ENCODE results near the gene TRDMT1. TPM values are rescaled to one million over a fixed set of nuclear protein-coding genes. Genes with fewer than 3 reads are reported as not detected.

Gene TRDMT1
- total RNA-seq, 1 donor from 2014 or later, result 14.3 TPM

GRCh38 chr10:17227367-17228090 is 26.1 kb upstream of the TRDMT1 start:
- DNase-seq (ENCODE audit: low spot score, unreplicated experiment), result no peak
- Mint-ChIP-seq H3K27me3 (peaks cover 49% of the 10 kb centered on the region), H3K4me1 (ENCODE audit: low read depth) (peaks cover 15% of the 10 kb centered on the region), H3K27ac (no peak overlapping the region), H3K9me3 (ENCODE audit: low read depth) (no peaks in the 10 kb centered on the region), H3K4me3 (ENCODE audit: low read depth) (peak overlapping the region; percentile 85), H3K36me3 (ENCODE audit: insufficient read depth) (no peaks in the 10 kb centered on the region)
- peak; percentile 60 for TF ChIP-seq CTCF (IDR thresholded peaks at IDR 0.05; ENCODE audit: unreplicated experiment)

- Mint-ChIP-seq H3K4me3 (ENCODE audit: low read depth) (no peak overlapping the region), H3K4me1 (ENCODE audit: low read depth) (peaks cover 14% of the 10 kb centered on the region), H3K27me3 (peaks cover 52% of the 10 kb centered on the region)
Observed at GRCh38 chr10:17226891-17227303, 25.4 kb upstream of the TRDMT1 start.

GRCh38 chr10:17225808-17226207 is 24.3 kb upstream of the TRDMT1 start:
- H3K36me3 Mint-ChIP-seq (ENCODE audit: insufficient read depth), result no peaks in the 10 kb centered on the region
- H3K9me3 Mint-ChIP-seq (ENCODE audit: low read depth), result no peaks in the 10 kb centered on the region
- no peak overlapping the region for H3K4me3 Mint-ChIP-seq (ENCODE audit: low read depth)
- no peak overlapping the region for H3K27ac Mint-ChIP-seq
- DNase-seq (ENCODE audit: low spot score, unreplicated experiment), result no peak
- TF ChIP-seq CTCF (IDR thresholded peaks at IDR 0.05; ENCODE audit: unreplicated experiment), result no peak
- H3K4me1 Mint-ChIP-seq (ENCODE audit: low read depth), result peaks cover 12% of the 10 kb centered on the region
- H3K27me3 Mint-ChIP-seq, result peaks cover 52% of the 10 kb centered on the region

More at GRCh38 chr10:17226891-17227303, 25.4 kb upstream of the TRDMT1 start:
- Mint-ChIP-seq H3K36me3 (ENCODE audit: insufficient read depth) (no peaks in the 10 kb centered on the region), H3K27ac (no peak overlapping the region), H3K9me3 (ENCODE audit: low read depth) (no peaks in the 10 kb centered on the region)
- no peak for DNase-seq (ENCODE audit: low spot score, unreplicated experiment)
- TF ChIP-seq CTCF (IDR thresholded peaks at IDR 0.05; ENCODE audit: unreplicated experiment), result no peak

- H3K27ac Mint-ChIP-seq, result no peak overlapping the region
- no peaks in the 10 kb centered on the region for H3K9me3 Mint-ChIP-seq (ENCODE audit: low read depth)
- peaks cover 7% of the 10 kb centered on the region for H3K4me1 Mint-ChIP-seq (ENCODE audit: low read depth)
- peaks cover 27% of the 10 kb centered on the region for H3K27me3 Mint-ChIP-seq
- no peak for TF ChIP-seq CTCF (IDR thresholded peaks at IDR 0.05; ENCODE audit: unreplicated experiment)
- H3K36me3 Mint-ChIP-seq (ENCODE audit: insufficient read depth), result no peaks in the 10 kb centered on the region
- H3K4me3 Mint-ChIP-seq (ENCODE audit: low read depth), result no peak overlapping the region
- no peak for DNase-seq (ENCODE audit: low spot score, unreplicated experiment)
Observed at GRCh38 chr10:17222329-17222728, 20.9 kb upstream of the TRDMT1 start.

- TF ChIP-seq CTCF (IDR thresholded peaks at IDR 0.05; ENCODE audit: unreplicated experiment), result no peak
- DNase-seq (ENCODE audit: low spot score, unreplicated experiment), result no peak
- H3K9me3 Mint-ChIP-seq (ENCODE audit: low read depth), result no peaks in the 10 kb centered on the region
- no peak overlapping the region for H3K27ac Mint-ChIP-seq
- peaks cover 9% of the 10 kb centered on the region for H3K4me1 Mint-ChIP-seq (ENCODE audit: low read depth)
- H3K36me3 Mint-ChIP-seq (ENCODE audit: insufficient read depth), result no peaks in the 10 kb centered on the region
- peaks cover 12% of the 10 kb centered on the region for H3K27me3 Mint-ChIP-seq
- H3K4me3 Mint-ChIP-seq (ENCODE audit: low read depth), result no peak overlapping the region
Observed at GRCh38 chr10:17220652-17221100, 19.2 kb upstream of the TRDMT1 start.

Measured in progenitor cell of endocrine pancreas (in vitro differentiated cells).